ENCODE results near the gene ZNF99. TPM values are rescaled to one million over a fixed set of nuclear protein-coding genes. Genes with fewer than 3 reads are reported as not detected.

The ZNF99 gene
- not detected in 2 replicates for total RNA-seq
- long read RNA-seq = 0 reads

- H3K36me3 Mint-ChIP-seq (ENCODE audit: insufficient read depth) = peaks cover 4% of the 10 kb centered on the region
- TF ChIP-seq CTCF (IDR thresholded peaks at IDR 0.05; ENCODE audit: unreplicated experiment) = no peak
- H3K27me3 Mint-ChIP-seq = no peaks in the 10 kb centered on the region
- H3K4me3 Mint-ChIP-seq (ENCODE audit: low read depth) = no peak within 1 kb of the TSS
- no peaks in the 10 kb centered on the region for H3K4me1 Mint-ChIP-seq (ENCODE audit: low read depth)
- H3K9me3 Mint-ChIP-seq (ENCODE audit: low read depth) = peaks cover 32% of the 10 kb centered on the region
- DNase-seq (ENCODE audit: low spot score, unreplicated experiment) = no peak
- no peak within 1 kb of the TSS for H3K27ac Mint-ChIP-seq
These were observed at the start of gene ZNF99 for GRCh38 chr19:22783651-22784410. ZNF99 (minus strand) TSS chr19:22784151; CDS start chr19:22784016, 135 bp downstream.

DNA sequence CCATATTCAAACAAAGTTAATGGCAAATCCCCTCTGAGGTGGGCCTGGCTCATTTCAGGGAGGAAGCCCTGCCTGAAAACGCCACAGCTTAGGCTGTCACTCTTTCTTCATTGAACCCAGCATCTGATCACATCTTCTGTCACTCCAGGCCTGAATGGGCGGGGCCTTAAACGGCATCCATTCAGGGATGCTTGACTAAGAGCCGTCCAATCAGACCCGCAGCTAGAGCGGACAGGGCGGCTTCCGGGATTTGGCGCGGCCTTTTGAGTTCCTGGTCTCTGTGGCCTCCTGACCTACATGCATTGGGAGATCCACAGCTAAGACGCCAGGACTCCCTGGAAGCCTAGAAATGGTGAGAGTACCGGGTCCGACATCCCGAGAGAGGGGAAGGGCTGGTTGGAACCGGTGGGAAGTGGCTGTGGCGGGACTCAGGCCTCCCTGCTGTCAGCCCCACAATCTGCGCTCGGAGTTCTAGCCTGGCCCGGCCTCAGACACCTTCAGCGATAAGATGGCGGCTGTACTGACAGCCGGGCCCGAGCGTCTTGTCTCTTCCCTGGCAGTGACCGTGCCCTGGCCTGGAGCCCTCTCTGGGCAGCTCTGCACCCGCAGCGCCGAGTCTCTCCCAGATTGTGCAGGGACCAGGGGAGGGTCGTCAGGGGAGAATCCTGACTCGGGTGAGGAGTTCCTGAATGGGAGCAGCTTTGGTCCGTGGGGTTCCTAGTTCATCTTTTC lies 48.2 kb upstream of the ZNF99 start, which contains the start of gene ZNF723:
Gene ZNF723, plus strand, starts transcription at position 261 of the 732 bp plus-strand sequence. Its CDS starts 89 bp downstream, at position 350.
- no peak for TF ChIP-seq CTCF (IDR thresholded peaks at IDR 0.05; ENCODE audit: unreplicated experiment)
- H3K36me3 Mint-ChIP-seq (ENCODE audit: insufficient read depth) = peaks cover 2% of the 10 kb centered on the region
- H3K4me1 Mint-ChIP-seq (ENCODE audit: low read depth) = no peaks in the 10 kb centered on the region
- H3K9me3 Mint-ChIP-seq (ENCODE audit: low read depth) = peaks cover 17% of the 10 kb centered on the region
- no peak within 1 kb of the TSS for H3K4me3 Mint-ChIP-seq (ENCODE audit: low read depth)
- H3K27ac Mint-ChIP-seq = no peak within 1 kb of the TSS
- H3K27me3 Mint-ChIP-seq = no peaks in the 10 kb centered on the region
- DNase-seq (ENCODE audit: low spot score, unreplicated experiment) = no peak

DNA sequence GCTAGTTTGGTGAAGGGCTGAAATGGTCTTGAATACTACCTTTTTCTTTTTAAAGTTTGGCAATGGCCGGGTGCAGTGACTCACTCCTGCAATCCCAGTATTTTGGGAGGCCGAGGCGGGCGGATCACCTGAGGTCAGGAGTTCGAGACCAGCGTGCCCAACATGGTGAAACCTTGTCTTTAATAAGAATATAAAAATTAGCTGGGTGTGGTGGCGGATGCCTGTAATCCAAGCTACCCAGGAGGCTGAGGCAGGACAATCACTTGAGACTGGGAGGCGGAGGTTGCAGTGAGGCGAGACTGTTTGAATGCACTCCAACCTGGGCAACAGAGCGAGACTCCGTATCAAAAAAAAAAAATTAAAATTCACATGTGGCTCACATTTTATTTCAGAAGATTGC lies 47.3 kb upstream of the ZNF99 start:
- H3K4me3 Mint-ChIP-seq (ENCODE audit: low read depth) = no peak overlapping the region
- H3K27ac Mint-ChIP-seq = no peak overlapping the region
- peaks cover 21% of the 10 kb centered on the region for H3K9me3 Mint-ChIP-seq (ENCODE audit: low read depth)
- no peak for TF ChIP-seq CTCF (IDR thresholded peaks at IDR 0.05; ENCODE audit: unreplicated experiment)
- no peak for DNase-seq (ENCODE audit: low spot score, unreplicated experiment)
- H3K36me3 Mint-ChIP-seq (ENCODE audit: insufficient read depth) = peaks cover 2% of the 10 kb centered on the region
- no peaks in the 10 kb centered on the region for H3K27me3 Mint-ChIP-seq
- H3K4me1 Mint-ChIP-seq (ENCODE audit: low read depth) = no peaks in the 10 kb centered on the region

DNA sequence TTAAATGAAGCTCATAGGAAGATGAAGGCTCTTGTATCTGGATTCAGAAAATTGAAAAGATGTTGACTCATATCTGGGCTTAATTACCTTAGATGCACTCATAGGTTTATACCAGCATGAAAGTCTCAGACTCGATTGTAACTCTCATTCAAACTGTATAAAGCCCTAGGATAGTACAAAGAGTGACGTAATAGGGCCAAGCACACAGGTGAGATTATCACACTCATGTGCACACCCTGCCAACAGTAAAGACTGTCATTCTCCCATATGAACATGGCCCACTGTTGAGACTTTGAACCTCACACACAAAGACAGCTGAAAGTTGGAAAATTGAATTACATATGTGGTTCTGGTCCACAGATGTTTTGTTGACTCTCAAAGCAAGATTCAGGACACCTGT lies 30.2 kb upstream of the ZNF99 start:
- H3K4me1 Mint-ChIP-seq (ENCODE audit: low read depth) = no peaks in the 10 kb centered on the region
- DNase-seq (ENCODE audit: low spot score, unreplicated experiment) = no peak
- H3K4me3 Mint-ChIP-seq (ENCODE audit: low read depth) = no peak overlapping the region
- H3K27ac Mint-ChIP-seq = no peak overlapping the region
- peaks cover 80% of the 10 kb centered on the region for H3K9me3 Mint-ChIP-seq (ENCODE audit: low read depth)
- TF ChIP-seq CTCF (IDR thresholded peaks at IDR 0.05; ENCODE audit: unreplicated experiment) = no peak
- H3K36me3 Mint-ChIP-seq (ENCODE audit: insufficient read depth) = no peaks in the 10 kb centered on the region
- H3K27me3 Mint-ChIP-seq = no peaks in the 10 kb centered on the region

- H3K27me3 Mint-ChIP-seq = no peaks in the 10 kb centered on the region
- no peaks in the 10 kb centered on the region for H3K36me3 Mint-ChIP-seq (ENCODE audit: insufficient read depth)
- H3K27ac Mint-ChIP-seq = no peak overlapping the region
- no peak overlapping the region for H3K4me3 Mint-ChIP-seq (ENCODE audit: low read depth)
- peaks cover 35% of the 10 kb centered on the region for H3K9me3 Mint-ChIP-seq (ENCODE audit: low read depth)
- TF ChIP-seq CTCF (IDR thresholded peaks at IDR 0.05; ENCODE audit: unreplicated experiment) = no peak
- no peaks in the 10 kb centered on the region for H3K4me1 Mint-ChIP-seq (ENCODE audit: low read depth)
- DNase-seq (ENCODE audit: low spot score, unreplicated experiment) = no peak
These were observed 23.3 kb upstream of the ZNF99 start for GRCh38 chr19:22807061-22807835.

Measured in progenitor cell of endocrine pancreas (in vitro differentiated cells).